GM23248 (cell line): ENCODE data around the gene APPBP2. TPM values are rescaled to one million over a fixed set of nuclear protein-coding genes. Genes with fewer than 3 reads are reported as not detected.

Experiments used
- DNase-seq: peaks from one replicate; pipeline ENCODE4 v3.0.0-alpha.2; 2015
- H2AFZ ChIP-seq: fragments of 200-600 bp; sonication (generic); 2 replicates; pipeline ENCODE4 v1.6.1; 2016; ENCODE audit warnings: antibody characterized with exemption
- H3F3A ChIP-seq: fragments of 200-600 bp; sonication (generic); 2 replicates; pipeline ENCODE4 v1.6.1; 2016; ENCODE audit warnings: mild to moderate bottlenecking, antibody characterized with exemption, mixed run types; ENCODE audit not compliant: insufficient read depth
- H3K27ac ChIP-seq: fragments of 200-600 bp; sonication (generic); 2 replicates; pipeline ENCODE4 v1.5.1; 2016; ENCODE audit warnings: mild to moderate bottlenecking
- H3K27me3 ChIP-seq: fragments of 200-600 bp; sonication (generic); replicated peaks from 2 replicates; pipeline ENCODE4 v1.6.1; 2016; ENCODE audit warnings: mild to moderate bottlenecking; ENCODE audit not compliant: insufficient read depth
- H3K36me3 ChIP-seq: fragments of 200-600 bp; sonication (generic); 2 replicates; pipeline ENCODE4 v1.6.1; 2016; ENCODE audit warnings: low read depth, mild to moderate bottlenecking
- H3K4me1 ChIP-seq: fragments of 200-600 bp; sonication (generic); 2 replicates; pipeline ENCODE4 v1.6.1; 2016; ENCODE audit warnings: mild to moderate bottlenecking; ENCODE audit not compliant: insufficient read depth
- H3K4me2 ChIP-seq: fragments of 200-600 bp; sonication (generic); one replicate; pipeline ENCODE4 v1.6.1; 2016; ENCODE audit warnings: mild to moderate bottlenecking; ENCODE audit not compliant: unreplicated experiment
- H3K4me3 ChIP-seq: fragments of 200-600 bp; sonication (generic); 2 replicates; pipeline ENCODE4 v1.5.1; 2016; ENCODE audit warnings: mild to moderate bottlenecking
- H3K79me2 ChIP-seq: fragments of 200-600 bp; sonication (generic); 2 replicates; pipeline ENCODE4 v1.6.1; 2016; ENCODE audit warnings: mild to moderate bottlenecking; ENCODE audit not compliant: insufficient read depth
- H3K9ac ChIP-seq: fragments of 200-600 bp; sonication (generic); 2 replicates; pipeline ENCODE4 v1.6.1; 2016; ENCODE audit warnings: mild to moderate bottlenecking
- H3K9me2 ChIP-seq: fragments of 200-600 bp; sonication (generic); 2 replicates; pipeline ENCODE4 v1.6.1; 2016; ENCODE audit warnings: mixed run types, mild to moderate bottlenecking, moderate library complexity; ENCODE audit not compliant: insufficient read depth
- H3K9me3 ChIP-seq: fragments of 200-600 bp; sonication (generic); one replicate; pipeline ENCODE4 v1.6.1; 2017; ENCODE audit warnings: low read depth
- H4K20me1 ChIP-seq: fragments of 200-600 bp; sonication (generic); 2 replicates; pipeline ENCODE4 v1.6.0; 2016; ENCODE audit not compliant: insufficient read depth
- EZH2 ChIP-seq: fragments of 200-600 bp; sonication (generic); IDR thresholded peaks from 2 replicates; pipeline ENCODE4 v1.6.1; 2018; ENCODE audit warnings: antibody characterized with exemption, mild to moderate bottlenecking; ENCODE audit not compliant: insufficient read depth, poor library complexity, severe bottlenecking
- EZH2phosphoT487 ChIP-seq: fragments of 200-600 bp; sonication (generic); IDR thresholded peaks from 2 replicates; pipeline ENCODE4 v1.6.1; 2018; ENCODE audit warnings: antibody characterized with exemption, moderate library complexity, mild to moderate bottlenecking, low read depth; ENCODE audit not compliant: insufficient read depth
- WGBS, 2 experiments: methylation state at CpG; one replicate each; pipeline ENCODE4 v1.1.6; 2015 to 2017; ENCODE audit warnings: low lambda C conversion rate in 2 of 2, low coverage in 1 of 2; ENCODE audit errors: missing lambda C conversion rate in 2 of 2; 5-methylcytosine and 5-hydroxymethylcytosine counted together
- in situ Hi-C: fragments of 300-500 bp; cut with MboI; formaldehyde crosslinking; loops from 2 replicates; pipeline ENCODE4 v1.15.0; 2020
- polyA plus RNA-seq: library from polyadenylated mRNA; unstranded; fragments of >200 nt; fragmentation: Nextera tagmentation; extraction: Ambion mirVana; gene quantifications from 2 replicates; pipeline ENCODE4 v1.2.1, GENCODE V29; 2016
- total RNA-seq: library from RNA; depleted of rRNA; stranded (reverse); fragments of >200 nt; shearing (Covaris generic); gene quantifications from 2 replicates; pipeline ENCODE4 v1.2.3, GENCODE V29; 2014

The APPBP2 gene
- total and polyA plus RNA-seq, 2 experiments from 2014 or later = 30.6 to 41.7 TPM

GRCh38 chr17:60463157-60463835 is 62.7 kb downstream of the APPBP2 start:
- WGBS, 2 experiments = 81% methylated on average over 4 of the region's 4 CpGs
- Histone ChIP-seq H3K4me3 (no peak overlapping the region), H2AFZ (no peak overlapping the region), H3K4me2 (no peak overlapping the region), H3K36me3 (peaks cover 79% of the 10 kb centered on the region), H3K9me2 (no peaks in the 10 kb centered on the region), H3K9ac (no peak overlapping the region), H3K27me3 (no peaks in the 10 kb centered on the region), H3K27ac (no peak overlapping the region), H3K79me2 (peaks cover 71% of the 10 kb centered on the region), H3K4me1 (no peaks in the 10 kb centered on the region), H4K20me1 (no peaks in the 10 kb centered on the region), H3F3A (no peaks in the 10 kb centered on the region), H3K9me3 (no peaks in the 10 kb centered on the region)
- in situ Hi-C loops = no loop called here
- no peak for DNase-seq
- TF ChIP-seq EZH2 (no peak), EZH2phosphoT487 (no peak)

DNA sequence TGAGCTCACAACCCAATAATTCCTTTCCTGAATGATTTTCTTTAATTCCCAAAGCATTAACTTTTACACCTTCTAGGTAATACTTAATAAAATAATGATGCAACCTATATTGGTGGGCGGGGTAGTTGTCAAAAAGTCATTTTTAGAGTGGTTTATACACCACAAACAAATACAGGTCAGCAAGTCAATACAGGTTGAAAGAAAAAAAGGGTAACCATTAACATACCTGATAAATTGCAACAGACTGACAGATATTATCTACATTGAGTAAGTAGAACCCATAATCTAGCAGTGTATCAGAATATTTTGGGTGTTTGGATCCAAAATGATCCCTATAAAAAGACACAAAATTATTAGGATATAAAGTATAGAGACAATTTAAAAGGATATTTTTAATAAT is 64.5 kb downstream of the APPBP2 start:
- TF ChIP-seq EZH2 (no peak), EZH2phosphoT487 (no peak)
- Histone ChIP-seq H2AFZ (no peak overlapping the region), H3K9ac (no peak overlapping the region), H3K4me2 (no peak overlapping the region), H3K4me3 (no peak overlapping the region), H3K27me3 (no peaks in the 10 kb centered on the region), H3K36me3 (peaks cover 84% of the 10 kb centered on the region), H3K27ac (no peak overlapping the region), H3K4me1 (no peaks in the 10 kb centered on the region), H3F3A (no peaks in the 10 kb centered on the region), H4K20me1 (no peaks in the 10 kb centered on the region), H3K9me2 (no peaks in the 10 kb centered on the region), H3K79me2 (peaks cover 57% of the 10 kb centered on the region), H3K9me3 (no peaks in the 10 kb centered on the region)
- no peak for DNase-seq
- in situ Hi-C loops = no loop called here
- WGBS, 2 experiments = 97 to 100% methylated on average over 1 of the region's 1 CpG

- Histone ChIP-seq H2AFZ (no peak overlapping the region), H3K4me3 (no peak overlapping the region), H3K9ac (no peak overlapping the region), H3K27ac (no peak overlapping the region), H4K20me1 (no peaks in the 10 kb centered on the region), H3F3A (no peaks in the 10 kb centered on the region), H3K9me2 (no peaks in the 10 kb centered on the region), H3K4me2 (no peak overlapping the region), H3K27me3 (no peaks in the 10 kb centered on the region), H3K79me2 (peaks cover 34% of the 10 kb centered on the region; the same call in 1 of the 2 replicates), H3K4me1 (no peaks in the 10 kb centered on the region), H3K36me3 (peaks cover 80% of the 10 kb centered on the region), H3K9me3 (no peaks in the 10 kb centered on the region)
- in situ Hi-C loops = no loop called here
- TF ChIP-seq EZH2phosphoT487 (no peak), EZH2 (no peak)
- no peak for DNase-seq
- WGBS, 2 experiments = 98 to 100% methylated on average over 2 of the region's 2 CpGs
These were observed 68.9 kb downstream of the APPBP2 start for GRCh38 chr17:60457148-60457547.

- H3K36me3 ChIP-seq = peaks cover 80% of the 10 kb centered on the region
- TF ChIP-seq EZH2 (no peak), EZH2phosphoT487 (no peak)
- no peak overlapping the region for H3K27ac ChIP-seq
These were observed 70.7 kb downstream of the APPBP2 start for GRCh38 chr17:60455378-60455777.

DNA sequence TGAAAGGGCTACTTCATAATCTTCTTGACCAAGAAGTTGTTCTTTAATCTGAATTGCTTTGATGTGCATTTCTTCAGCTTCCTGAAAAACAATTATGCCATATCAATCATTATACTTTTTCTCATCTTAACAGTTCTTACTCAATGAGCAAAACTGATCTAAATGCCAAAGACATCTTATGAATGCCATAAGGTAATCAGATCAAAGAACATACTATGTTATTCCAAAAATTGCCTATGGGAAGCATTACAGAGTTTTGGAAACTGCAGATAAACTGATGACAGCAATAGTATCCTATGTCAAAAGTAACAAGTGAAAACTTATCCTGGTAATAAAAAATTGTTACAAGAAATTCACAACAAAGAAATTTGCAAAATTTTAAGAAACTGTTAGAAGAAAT is 74.1 kb downstream of the APPBP2 start:
- H3K4me2 ChIP-seq = no peak overlapping the region
- H3K9ac ChIP-seq = no peak overlapping the region
- DNase-seq = no peak
- H4K20me1 ChIP-seq = no peaks in the 10 kb centered on the region
- H2AFZ ChIP-seq = no peak overlapping the region
- H3K9me3 ChIP-seq = no peaks in the 10 kb centered on the region
- no peaks in the 10 kb centered on the region for H3K27me3 ChIP-seq
- in situ Hi-C loops = no loop called here
- 0 out of 2 replicates have a peak, but pooled peaks cover 5% of the 10 kb centered on the region for H3K79me2 ChIP-seq
- peaks cover 75% of the 10 kb centered on the region for H3K36me3 ChIP-seq
- no peaks in the 10 kb centered on the region for H3K4me1 ChIP-seq
- 0 out of 2 replicates have a peak, but pooled peaks cover under 1% of the 10 kb centered on the region for H3F3A ChIP-seq
- H3K27ac ChIP-seq = no peak overlapping the region
- no peaks in the 10 kb centered on the region for H3K9me2 ChIP-seq
- TF ChIP-seq EZH2phosphoT487 (no peak), EZH2 (no peak)
- no peak overlapping the region for H3K4me3 ChIP-seq

More at GRCh38 chr17:60455378-60455777, 70.7 kb downstream of the APPBP2 start:
- Histone ChIP-seq H4K20me1 (no peaks in the 10 kb centered on the region), H3K4me1 (no peaks in the 10 kb centered on the region), H3K4me3 (no peak overlapping the region), H3K9me2 (no peaks in the 10 kb centered on the region), H3K9ac (no peak overlapping the region), H3F3A (no peaks in the 10 kb centered on the region), H3K27me3 (no peaks in the 10 kb centered on the region), H3K4me2 (no peak overlapping the region), H3K79me2 (peaks cover 18% of the 10 kb centered on the region; the same call in 1 of the 2 replicates), H2AFZ (no peak overlapping the region), H3K9me3 (no peaks in the 10 kb centered on the region)
- 97 to 98% methylated on average over 4 of the region's 4 CpGs for WGBS, 2 experiments
- DNase-seq = no peak
- in situ Hi-C loops = no loop called here
